Peyer's patch (tissue), 4 donors: ENCODE measurements around the gene OMP.

ENCODE experiments used
- POLR2A ChIP-seq, 2 donors: fragments of 450-650 bp; IDR thresholded peaks; one replicate each; pipeline ENCODE4 v1.5.1; 2017; ENCODE audit warnings: antibody characterized with exemption in 2 of 2, mild to moderate bottlenecking in 2 of 2, moderate library complexity in 2 of 2
- TF ChIP-seq, protein P1 (sequence below), 6 experiments: fragments of 450-650 bp in 4 of 6; fragments of 200-600 bp in 2 of 6; sonication (generic) in 1 of 6; IDR thresholded peaks; one replicate each; pipeline ENCODE4 v1.5.1; 2017 to 2019; ENCODE audit warnings: antibody characterized with exemption in 6 of 6, mild to moderate bottlenecking in 3 of 6, moderate library complexity in 1 of 6

DNA sequence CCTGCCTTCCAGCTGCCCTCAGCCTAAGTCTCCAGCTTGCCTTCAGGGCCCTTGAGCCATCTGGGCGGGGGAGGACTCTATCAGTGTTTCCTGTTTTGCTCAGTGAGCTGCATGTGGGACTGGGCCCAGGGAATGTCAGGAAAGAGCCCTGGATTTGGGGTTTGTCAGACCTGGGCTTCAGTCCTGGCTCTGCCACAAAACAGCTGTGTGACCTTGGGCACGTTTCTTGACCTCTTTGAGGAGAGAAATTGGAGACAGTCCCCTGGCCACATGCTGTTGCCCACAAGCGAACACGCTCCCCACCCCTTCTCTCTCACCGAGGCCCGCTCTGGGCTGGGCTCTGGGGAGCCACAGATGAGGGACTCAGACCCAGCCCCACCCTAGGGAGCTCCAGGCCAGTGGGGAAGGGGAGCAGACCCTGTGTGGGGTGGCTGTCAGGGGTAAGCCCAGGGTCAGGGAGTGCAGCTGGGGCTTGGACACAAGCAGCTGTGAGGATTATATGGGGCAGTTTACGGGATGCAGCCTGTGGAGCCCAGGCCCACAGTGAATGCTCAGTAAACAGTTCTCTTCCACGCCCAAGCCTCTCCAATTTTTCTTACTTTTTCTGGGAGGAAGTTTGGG is 37.7 kb downstream of the OMP start:
- TF ChIP-seq, protein P1, sequence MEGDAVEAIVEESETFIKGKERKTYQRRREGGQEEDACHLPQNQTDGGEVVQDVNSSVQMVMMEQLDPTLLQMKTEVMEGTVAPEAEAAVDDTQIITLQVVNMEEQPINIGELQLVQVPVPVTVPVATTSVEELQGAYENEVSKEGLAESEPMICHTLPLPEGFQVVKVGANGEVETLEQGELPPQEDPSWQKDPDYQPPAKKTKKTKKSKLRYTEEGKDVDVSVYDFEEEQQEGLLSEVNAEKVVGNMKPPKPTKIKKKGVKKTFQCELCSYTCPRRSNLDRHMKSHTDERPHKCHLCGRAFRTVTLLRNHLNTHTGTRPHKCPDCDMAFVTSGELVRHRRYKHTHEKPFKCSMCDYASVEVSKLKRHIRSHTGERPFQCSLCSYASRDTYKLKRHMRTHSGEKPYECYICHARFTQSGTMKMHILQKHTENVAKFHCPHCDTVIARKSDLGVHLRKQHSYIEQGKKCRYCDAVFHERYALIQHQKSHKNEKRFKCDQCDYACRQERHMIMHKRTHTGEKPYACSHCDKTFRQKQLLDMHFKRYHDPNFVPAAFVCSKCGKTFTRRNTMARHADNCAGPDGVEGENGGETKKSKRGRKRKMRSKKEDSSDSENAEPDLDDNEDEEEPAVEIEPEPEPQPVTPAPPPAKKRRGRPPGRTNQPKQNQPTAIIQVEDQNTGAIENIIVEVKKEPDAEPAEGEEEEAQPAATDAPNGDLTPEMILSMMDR (IDR thresholded peaks at IDR 0.05) = no peak
- TF ChIP-seq POLR2A (IDR thresholded peaks at IDR 0.05) = no peak
